Activated CD4-positive, alpha-beta T cell treated with anti-CD3 and anti-CD28 coated beads, Interleukin-2, amount 50 U/mL, for 4 hours (primary cell): ENCODE data around the gene QRSL1.
"Not testable (repeated sequence)": the region's sequence is repeated elsewhere in the genome, so short reads cannot be mapped to it uniquely, and the experiment has no call there.

Experiments used
- DNase-seq, 2 experiments: peaks; one replicate each; pipeline ENCODE4 v3.0.0-alpha.2; 2020

QRSL1 gene

DNA sequence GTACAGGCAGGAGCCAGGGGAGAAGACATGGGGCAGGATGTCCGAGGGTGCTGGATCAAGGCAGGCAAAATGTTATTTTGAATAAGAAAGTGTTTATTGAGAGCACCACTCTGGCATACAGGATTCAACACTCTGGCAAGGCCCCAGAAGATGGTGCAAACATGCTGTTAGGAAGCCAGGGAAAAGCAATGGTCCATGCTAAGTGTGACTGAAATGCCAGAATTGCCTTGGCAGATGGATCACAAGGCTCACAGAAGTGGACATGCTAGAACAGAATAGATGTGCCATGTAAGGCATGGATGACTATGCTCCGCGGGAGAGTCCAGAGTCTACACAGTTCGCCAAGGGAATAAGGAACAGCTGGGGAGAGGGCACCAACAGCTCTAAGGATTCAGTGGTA is 54.6 kb downstream of the QRSL1 start:
- DNase-seq, result no peak

DNA sequence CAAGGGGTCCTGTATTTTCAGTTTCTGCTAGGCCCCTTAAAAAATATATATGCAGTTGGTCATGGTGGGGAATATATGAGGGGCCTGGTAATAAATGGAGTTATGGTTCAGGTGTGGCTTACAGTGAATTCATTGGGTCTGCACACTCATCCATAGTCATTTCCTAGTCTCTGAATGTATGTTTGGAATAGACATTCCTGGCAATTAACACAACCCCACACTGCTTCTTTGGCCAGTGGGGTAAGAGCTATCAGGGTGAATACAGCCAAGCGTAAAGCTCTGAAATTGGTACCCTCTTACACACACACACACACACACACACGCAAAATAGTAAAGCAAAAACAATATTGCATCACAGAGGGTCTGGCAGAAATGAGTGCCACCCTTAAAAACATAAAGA is 56.5 kb downstream of the QRSL1 start:
- DNase-seq, result no peak

DNA sequence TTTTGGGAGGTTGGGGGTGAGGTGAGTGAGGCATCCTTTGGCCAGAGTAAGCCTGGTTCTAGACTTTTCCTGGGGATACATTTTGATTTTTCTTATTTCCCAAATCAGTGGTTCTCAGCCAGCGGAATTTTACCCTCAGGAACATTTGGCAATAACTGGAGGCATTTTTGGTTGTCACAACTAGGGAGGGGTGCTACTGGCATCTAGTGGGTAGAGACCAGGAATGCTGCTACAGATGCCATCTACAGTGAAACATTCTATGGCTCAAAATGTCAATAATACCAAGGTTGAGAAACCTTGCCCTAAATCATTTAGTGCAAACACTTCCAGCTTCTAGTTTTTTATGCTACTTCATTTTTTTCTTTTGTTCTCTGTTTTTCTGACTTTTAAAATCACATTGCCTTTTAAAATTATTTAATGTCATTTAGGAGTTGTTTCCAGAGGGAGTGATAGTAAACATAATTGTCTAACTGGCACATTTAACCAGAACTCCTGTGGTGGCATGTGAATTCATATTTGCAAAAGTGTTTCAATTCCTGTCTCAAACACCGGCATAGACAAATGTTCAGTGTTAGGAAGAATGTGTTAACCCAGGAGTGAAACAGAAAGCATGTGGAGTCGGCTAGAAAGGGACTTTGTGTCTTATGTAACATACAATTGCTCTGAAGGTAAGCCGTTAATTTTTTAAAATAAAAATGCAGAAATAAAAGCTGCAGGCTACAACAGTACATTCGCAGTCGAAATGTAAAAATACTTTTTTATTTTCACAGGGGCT is 59.0 kb downstream of the QRSL1 start:
- no peak for DNase-seq

DNA sequence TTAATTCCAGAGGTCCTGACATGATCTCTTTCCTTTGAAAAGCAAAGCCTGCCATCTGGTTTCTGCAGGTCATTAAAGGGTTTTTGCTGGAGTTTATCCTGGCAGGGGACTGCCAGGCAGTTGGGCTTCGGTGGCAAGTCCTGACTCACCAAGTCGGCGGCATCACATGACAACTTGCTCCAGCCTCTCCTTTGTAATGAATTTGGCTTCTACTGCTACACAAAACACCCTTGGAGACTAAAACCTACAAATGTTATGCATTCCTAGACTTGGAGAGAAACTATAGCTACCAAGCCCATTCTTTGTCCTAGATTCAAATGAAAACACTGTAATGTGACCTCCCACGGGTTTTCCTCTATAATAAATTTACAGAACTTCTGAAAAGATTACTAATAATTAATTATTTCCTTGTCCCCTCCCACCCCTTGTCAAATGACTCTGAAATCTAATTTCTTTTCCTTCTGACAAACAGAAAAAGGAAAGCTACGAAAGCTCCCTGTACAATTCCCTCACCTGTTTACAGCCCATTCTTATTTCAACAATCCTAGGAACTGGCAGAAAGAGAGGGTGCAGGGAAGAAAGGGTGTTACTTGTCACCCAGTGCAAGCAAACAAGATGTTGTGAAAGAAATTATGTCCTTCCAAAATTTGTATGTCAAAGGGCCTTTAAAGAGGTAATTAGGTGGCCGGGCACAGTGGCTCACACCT is 62.9 kb downstream of the QRSL1 start:
- no peak for DNase-seq

DNA sequence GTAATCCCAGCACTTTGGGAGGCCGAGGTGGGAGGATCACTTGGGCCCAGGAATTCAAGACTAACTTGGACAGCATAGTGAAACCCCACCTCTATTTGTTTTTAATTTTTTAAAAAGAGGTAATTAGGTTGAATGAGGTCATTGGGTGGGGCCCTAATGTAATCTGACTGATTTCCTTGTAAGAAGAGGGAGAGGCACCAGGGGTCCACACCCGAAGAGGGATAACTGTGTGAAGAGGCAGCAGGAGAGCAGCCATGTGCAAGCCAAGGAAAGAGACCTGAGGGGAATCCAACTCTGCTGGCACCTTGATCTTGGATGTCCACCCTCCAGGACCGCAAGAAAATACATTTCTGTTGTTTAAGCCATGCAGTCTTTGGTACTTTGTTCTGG is 63.4 kb downstream of the QRSL1 start:
- DNase-seq, result no peak

DNA sequence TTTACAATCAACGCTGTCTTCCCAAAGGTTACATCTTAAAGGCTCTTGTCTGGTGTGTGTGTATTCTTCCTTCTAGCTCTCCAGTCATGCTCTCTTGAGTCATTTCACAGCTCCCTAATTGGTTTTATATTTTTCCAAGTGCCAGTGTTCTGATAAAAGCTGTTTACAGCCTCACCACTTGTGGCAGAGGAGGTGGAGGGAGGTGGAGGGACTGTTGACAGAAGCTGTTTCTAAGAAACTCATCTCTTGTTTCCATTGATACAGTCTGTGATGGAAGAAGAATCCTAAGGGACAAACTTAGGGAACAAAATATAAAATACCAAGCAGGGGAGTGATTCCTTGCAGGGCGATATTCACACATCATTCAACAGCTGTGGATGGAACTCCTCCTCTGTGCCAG is 64.0 kb downstream of the QRSL1 start:
- no peak for DNase-seq

DNA sequence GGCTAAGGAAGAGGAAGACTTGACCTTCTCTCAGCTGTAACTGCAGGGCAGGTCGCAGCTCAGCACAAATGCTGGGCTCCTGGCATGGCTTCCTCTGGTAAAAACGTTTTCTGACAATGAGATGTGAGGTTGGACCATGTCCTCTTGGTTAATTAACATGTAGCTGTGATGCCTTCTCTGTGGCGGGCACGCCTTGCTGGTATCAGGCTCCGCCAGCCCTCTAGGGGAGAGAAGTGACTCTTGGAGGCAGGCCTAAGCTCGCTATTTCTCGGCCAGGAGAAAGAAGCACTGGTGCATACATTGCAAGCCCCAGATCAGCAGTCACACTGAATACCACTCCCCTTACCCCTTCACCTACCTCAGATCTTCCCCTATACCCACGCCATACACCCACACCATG is 65.0 kb downstream of the QRSL1 start:
- DNase-seq, result no peak

DNA sequence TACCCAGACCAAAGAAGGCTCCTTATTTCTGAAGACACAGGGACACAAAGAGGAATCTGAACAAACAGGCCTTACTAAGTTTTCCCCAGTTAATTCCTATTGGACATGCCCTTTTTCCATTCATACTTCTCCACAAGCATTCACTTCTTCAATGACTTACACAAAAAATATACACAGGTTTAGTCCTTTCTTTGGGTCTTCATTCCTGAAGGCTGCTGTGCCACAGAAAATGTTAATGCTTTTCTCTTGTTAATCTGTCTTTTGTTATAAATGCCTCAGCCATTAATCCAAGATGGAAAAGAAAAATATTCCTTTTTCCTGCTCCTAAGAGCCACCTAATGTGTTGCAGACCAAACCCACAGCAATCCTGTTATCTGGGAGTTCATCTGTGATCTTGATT is 71.2 kb downstream of the QRSL1 start:
- DNase-seq, result no peak

DNA sequence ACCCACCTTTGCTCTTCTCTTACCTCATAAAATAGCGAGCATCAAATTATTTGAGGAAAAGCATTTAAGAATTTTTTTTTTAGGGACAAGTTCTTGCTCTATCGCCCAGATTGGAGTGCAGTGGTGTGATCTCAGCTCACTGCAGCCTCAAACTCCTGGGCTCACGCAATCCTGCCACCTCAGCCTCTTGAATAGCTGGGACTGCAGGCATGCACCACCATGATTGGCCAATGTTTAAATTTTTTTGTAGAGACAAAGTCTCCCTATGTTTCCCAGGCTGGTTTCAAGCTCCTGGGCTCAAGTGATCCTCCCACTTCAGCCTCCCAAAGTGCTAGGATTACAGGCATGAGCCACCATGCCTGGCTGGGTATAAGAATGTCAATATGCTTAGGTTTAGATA is 71.8 kb downstream of the QRSL1 start:
- not testable (repeated sequence) for DNase-seq

DNA sequence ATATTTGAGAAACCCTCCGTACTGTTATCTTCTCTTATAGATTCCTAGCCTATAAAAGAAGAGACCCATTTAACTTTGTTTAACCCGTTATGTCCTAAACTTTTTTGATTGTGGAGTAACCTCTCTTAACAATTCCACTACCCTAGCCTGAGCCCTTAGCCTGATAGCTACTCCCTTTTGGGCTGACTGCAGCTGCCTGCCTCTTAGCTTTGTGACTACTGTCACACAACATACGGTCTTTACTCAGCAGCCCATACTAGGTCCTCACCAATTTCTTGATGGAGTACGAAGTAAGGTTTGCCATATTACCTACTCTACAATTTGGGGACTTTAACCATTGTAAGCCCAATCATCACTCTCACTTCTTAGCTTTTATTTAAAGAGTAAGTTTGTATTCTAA is 72.7 kb downstream of the QRSL1 start:
- no peak for DNase-seq

DNA sequence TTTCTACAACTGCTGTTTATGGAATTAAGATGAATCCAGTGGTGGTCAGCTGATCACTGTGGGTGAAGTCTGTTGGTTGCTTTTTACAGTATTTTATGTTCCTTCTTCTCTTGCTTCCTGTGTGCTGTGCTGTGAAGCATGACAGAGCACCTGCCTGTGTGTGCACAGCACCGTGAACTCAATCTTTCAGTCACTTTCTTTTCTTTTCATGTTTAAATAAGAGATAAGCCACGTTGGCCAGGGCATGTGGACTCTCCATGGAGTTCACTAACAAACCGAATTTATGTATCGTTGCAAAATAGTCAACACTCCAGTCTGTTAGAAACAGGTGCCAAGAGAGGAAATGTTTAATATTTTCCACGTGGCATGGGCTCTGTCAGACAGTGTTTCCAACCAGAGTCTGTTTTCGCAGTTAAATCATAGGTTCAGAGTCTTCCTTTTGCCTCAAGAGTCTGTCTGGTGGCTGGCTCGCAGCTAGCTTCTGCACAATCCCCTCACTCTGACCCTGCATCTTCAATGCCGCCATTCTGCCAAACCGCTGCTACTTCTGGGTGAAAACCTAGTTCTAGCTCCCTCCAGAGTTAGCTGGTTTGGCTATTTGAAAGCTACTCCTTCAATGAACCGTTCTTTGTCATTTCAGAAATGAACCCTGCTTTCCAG is 73.2 kb downstream of the QRSL1 start:
- no peak for DNase-seq

DNA sequence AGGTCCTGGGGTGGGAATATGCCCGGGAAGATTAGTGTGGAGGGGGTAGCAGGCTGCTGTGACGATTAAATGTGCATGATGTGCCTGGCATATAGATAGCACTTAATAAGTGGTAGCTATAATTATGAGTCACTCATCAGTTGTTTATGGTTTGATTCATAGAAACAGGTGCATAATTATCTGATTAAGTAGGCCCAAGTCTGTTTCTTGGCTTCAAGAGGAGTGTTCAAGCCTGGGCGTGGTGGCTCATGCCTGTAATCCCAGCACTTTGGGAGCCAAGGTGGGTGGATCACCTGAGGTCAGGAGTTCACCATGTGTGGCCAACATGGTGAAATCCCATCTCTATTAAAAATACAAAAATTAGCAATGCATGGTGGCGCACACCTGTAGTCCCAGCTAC is 74.9 kb downstream of the QRSL1 start:
- no peak for DNase-seq

DNA sequence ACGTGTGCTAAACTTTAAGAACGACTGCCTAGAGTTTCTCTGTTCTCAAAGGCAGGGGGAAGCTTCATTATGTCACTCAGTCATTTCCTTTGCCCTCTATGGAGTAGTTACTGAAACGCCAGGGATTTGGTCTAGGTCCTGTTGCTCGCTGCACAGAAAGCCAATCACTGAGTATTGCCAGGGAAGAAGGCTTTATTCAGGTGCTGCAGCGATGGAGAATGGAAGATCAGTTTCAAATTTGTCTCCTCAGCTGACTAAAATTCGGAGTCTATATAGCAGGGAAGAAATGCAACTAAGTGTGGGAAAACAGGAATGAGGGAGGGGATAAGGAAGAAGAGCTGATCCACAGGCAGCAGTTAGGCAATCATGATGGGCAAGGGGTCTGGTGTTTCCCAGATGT is 75.8 kb downstream of the QRSL1 start:
- DNase-seq, result no peak

DNA sequence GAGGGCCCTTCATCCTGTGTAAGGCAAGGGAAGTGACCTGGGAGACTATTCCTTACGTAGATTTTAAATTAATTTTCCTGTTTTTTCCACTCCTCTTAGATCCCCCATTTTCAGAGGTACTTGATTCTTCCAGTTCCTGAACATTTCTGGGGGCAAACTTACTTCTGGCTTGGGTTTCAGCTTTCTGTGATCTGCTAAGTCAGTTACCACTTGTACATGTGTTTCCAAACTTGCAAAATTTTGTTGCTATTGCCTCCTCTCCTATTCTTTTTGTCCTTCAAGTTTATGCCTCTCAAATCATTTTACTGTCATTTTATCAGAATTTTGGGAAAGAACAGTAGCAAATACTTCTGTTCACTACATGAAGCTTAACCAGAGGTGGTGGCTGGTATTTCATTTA is 81.2 kb downstream of the QRSL1 start:
- DNase-seq, result no peak

DNA sequence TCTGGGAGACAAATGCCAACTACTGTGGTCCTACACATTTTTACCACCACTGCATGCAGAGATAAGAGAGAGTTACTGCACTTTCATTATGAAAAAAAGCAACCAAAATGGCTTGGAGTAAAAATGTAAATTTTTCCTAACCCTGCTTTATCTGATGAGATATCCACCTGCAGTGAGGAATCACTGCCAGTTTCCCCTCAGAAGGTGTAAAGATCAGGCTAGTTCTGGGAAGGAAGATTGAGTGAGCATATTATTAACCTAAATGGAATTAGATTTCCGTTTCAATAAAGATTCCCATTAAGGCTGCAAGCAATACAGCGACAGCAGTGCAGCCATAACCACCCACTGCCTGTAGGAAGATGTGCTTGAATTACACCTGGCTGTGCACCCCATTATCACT is 84.9 kb downstream of the QRSL1 start:
- DNase-seq, result no peak

DNA sequence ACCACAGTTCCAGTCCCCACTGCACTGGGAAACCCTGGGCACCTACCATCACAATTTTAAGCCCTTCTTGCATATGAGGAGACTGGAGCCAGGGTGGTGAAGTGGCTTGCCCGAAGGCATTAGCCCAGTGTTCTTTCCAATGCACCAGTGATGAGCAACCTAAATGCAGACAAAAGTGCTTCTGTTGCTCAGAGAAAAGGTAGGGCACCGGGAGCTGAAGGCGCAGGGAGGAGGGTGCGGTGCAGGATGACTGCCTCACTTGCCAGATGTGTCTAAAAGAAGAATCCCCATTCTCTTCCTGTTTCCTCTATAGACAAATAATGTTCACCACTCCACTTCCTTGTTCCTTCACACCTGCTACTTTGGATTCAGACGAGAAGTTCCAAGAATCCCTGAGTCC is 86.5 kb downstream of the QRSL1 start:
- no peak for DNase-seq

DNA sequence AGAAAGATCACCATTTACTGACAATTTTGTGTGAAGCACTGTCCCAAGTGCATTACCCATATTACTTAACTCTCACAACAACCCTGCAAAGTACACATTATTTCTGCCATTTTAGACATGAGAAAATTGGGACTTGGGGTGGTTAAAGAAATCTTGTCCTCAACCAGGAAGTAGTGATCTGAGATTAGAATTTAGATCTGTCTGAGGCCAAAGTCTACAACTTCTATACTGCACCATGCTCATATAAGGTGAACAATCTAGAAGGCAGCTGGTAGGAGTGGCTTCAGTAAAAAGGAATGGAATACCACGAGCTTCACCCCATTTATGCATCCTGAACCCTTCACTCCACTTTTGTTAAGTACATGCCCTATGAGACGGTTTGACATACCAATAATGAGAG is 87.6 kb downstream of the QRSL1 start:
- no peak for DNase-seq
